Vagina (tissue), 2 donors: Measurements from ENCODE around the gene TESMIN. TPM values are rescaled to one million over a fixed set of nuclear protein-coding genes. Genes with fewer than 3 reads are reported as not detected.

Experiments
- DNase-seq, 2 donors: peaks; one replicate each; pipeline ENCODE4 v3.0.0-alpha.2; 2017; ENCODE audit errors: extremely low spot score in 2 of 2
- H3K27ac ChIP-seq: fragments of 200-600 bp; sonication (generic); one replicate; pipeline ENCODE4 v1.5.1; 2019
- H3K27me3 ChIP-seq: fragments of 200-600 bp; sonication (generic); one replicate; pipeline ENCODE4 v1.5.1; 2019
- H3K36me3 ChIP-seq, 2 donors: fragments of 200-600 bp; sonication (generic); one replicate each; pipeline ENCODE4 v1.5.1; 2017 to 2019
- H3K4me1 ChIP-seq: fragments of 200-600 bp; sonication (generic); one replicate; pipeline ENCODE4 v1.5.1; 2019
- H3K4me3 ChIP-seq, 2 donors: fragments of 200-600 bp; sonication (generic); 1 replicate in 1 of 2; 2 replicates in 1 of 2; pipeline ENCODE4 v1.5.1; 2016 to 2019
- H3K9me3 ChIP-seq: fragments of 200-600 bp; sonication (generic); one replicate; pipeline ENCODE4 v1.5.1; 2019
- POLR2A ChIP-seq, 2 donors: fragments of 450-650 bp; IDR thresholded peaks; one replicate each; pipeline ENCODE4 v1.6.1; 2017; ENCODE audit warnings: antibody characterized with exemption in 2 of 2, mild to moderate bottlenecking in 2 of 2, moderate library complexity in 2 of 2
- POLR2AphosphoS5 ChIP-seq, 2 donors: sonication (generic); formaldehyde crosslinking; IDR thresholded peaks; one replicate each; pipeline ENCODE4 v1.9.0; 2017; ENCODE audit warnings: antibody characterized with exemption in 2 of 2, mild to moderate bottlenecking in 2 of 2, low read depth in 1 of 2; ENCODE audit not compliant: insufficient read depth in 1 of 2
- intact Hi-C: fragments of 100-400 bp; cut with DNase I; formaldehyde crosslinking; loops from one replicate; pipeline ENCODE4 v1.15.1; 2023
- total RNA-seq: library from RNA; depleted of rRNA; stranded (reverse); fragments of >200 nt; gene quantifications from one replicate; pipeline ENCODE4 v1.2.3, GENCODE V29; 2016
- TF ChIP-seq, protein P1 (sequence below), 3 experiments: fragments of 450-650 bp in 2 of 3; fragments of 200-600 bp in 1 of 3; sonication (generic) in 1 of 3; IDR thresholded peaks; one replicate each; pipeline ENCODE4 v1.5.1; 2017 to 2019; ENCODE audit warnings: antibody characterized with exemption in 3 of 3, mild to moderate bottlenecking in 2 of 3, moderate library complexity in 2 of 3

Gene TESMIN
- total RNA-seq, 1 donor from 2014 or later, result 8.3 TPM

DNA sequence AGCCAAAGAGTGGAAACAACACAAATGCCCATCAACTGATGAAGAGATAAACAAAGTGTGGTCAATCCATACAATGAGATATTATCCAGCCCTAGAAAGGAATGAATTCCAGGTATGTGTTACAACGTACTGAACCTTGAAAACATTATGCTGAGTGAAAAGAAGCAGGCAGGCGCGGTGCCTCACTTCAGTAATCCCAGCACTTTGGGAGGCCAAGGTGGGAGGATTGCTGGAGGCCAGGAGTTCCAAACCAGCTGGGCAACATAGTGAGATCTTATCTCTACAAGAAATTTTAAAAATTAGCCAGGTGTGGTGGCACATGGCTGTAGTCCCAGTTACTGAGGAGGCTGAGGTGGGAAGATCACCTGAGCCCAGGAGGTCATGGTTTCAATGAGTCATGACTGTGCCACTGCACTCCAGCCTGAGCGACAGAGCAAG, 24.6 kb upstream of the TESMIN start:
- no peak for TF ChIP-seq POLR2A (IDR thresholded peaks at IDR 0.05)
- TF ChIP-seq, protein P1, sequence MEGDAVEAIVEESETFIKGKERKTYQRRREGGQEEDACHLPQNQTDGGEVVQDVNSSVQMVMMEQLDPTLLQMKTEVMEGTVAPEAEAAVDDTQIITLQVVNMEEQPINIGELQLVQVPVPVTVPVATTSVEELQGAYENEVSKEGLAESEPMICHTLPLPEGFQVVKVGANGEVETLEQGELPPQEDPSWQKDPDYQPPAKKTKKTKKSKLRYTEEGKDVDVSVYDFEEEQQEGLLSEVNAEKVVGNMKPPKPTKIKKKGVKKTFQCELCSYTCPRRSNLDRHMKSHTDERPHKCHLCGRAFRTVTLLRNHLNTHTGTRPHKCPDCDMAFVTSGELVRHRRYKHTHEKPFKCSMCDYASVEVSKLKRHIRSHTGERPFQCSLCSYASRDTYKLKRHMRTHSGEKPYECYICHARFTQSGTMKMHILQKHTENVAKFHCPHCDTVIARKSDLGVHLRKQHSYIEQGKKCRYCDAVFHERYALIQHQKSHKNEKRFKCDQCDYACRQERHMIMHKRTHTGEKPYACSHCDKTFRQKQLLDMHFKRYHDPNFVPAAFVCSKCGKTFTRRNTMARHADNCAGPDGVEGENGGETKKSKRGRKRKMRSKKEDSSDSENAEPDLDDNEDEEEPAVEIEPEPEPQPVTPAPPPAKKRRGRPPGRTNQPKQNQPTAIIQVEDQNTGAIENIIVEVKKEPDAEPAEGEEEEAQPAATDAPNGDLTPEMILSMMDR (IDR thresholded peaks at IDR 0.05), result no peak
- TF ChIP-seq POLR2AphosphoS5 (IDR thresholded peaks at IDR 0.05; ENCODE audit: insufficient read depth in 1 of 2, low read depth in 1 of 2), result no peak
- Histone ChIP-seq H3K36me3 (peaks cover 7 to 94% of the 10 kb centered on the region in 2 donors), H3K27me3 (no peaks in the 10 kb centered on the region), H3K27ac (no peak overlapping the region), H3K4me3 (no peak overlapping the region), H3K9me3 (no peaks in the 10 kb centered on the region), H3K4me1 (no peaks in the 10 kb centered on the region)
- DNase-seq, result no peak
- intact Hi-C loops, result no loop called here

DNA sequence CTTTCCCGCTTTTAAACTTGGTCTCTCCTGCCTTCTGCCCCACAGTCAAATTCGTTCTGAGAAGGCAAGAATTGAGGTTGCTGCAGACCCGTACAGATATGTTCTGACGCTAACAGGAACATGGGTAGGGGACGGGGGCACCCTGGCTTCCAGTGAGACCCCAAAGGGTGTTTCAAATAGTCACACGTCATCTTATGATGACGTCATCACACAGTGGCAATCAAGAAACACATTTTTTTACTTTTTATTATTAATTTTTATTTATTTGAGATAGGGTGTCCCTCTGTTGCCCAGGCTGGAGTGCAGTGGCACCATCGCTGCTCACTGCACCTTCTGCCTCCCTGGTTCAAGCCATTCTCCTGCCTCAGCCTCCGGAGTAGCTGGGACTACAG, 22.9 kb upstream of the TESMIN start:
- no peak overlapping the region for H3K4me3 ChIP-seq
- no peaks in the 10 kb centered on the region for H3K27me3 ChIP-seq
- peaks cover 7 to 93% of the 10 kb centered on the region in 2 donors for H3K36me3 ChIP-seq
- TF ChIP-seq, protein P1 (IDR thresholded peaks at IDR 0.05), result no peak
- TF ChIP-seq POLR2AphosphoS5 (IDR thresholded peaks at IDR 0.05; ENCODE audit: insufficient read depth in 1 of 2, low read depth in 1 of 2) (no peak), POLR2A (IDR thresholded peaks at IDR 0.05) (no peak)
- no peak for DNase-seq
- H3K4me1 ChIP-seq, result no peaks in the 10 kb centered on the region
- no peak overlapping the region for H3K27ac ChIP-seq
- no peaks in the 10 kb centered on the region for H3K9me3 ChIP-seq
- intact Hi-C loops, result no loop called here

DNA sequence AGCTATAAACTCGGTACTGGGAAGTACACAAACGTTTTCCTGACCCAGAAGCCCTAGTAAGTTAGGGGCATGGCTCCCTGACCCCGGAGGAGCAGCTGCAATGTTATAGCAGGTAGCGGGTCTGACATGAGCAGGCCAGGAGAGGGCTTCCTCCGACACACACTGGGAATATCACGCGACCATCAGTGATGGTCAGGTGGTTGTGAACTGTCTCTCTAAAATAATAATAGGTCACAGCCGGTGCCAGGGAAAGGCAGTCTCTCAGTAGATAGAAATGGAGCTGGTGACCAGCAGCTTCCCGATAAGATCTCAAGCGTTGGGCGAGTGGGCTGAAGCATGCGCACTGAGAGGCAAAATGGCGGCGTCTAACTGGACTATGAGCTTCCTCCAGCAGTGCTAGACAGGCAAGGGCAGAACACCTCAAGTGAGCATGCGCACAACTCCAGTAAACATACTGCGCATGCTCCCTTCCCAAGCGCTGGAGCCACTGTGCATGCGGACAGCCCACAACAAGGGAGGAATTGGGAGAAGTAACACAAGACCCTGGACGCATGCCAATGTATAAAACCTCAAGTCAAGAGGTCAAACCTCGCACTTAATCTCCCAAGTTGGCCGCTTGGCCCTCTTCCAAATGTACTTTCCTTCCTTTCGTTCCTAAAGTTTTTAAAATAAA, 22.3 kb upstream of the TESMIN start:
- DNase-seq, result no peak
- Histone ChIP-seq H3K27me3 (no peaks in the 10 kb centered on the region), H3K36me3 (peaks cover 7 to 91% of the 10 kb centered on the region in 2 donors), H3K9me3 (no peaks in the 10 kb centered on the region), H3K27ac (no peak overlapping the region), H3K4me3 (no peak overlapping the region), H3K4me1 (no peaks in the 10 kb centered on the region)
- TF ChIP-seq POLR2A (IDR thresholded peaks at IDR 0.05), result no peak
- no peak for TF ChIP-seq POLR2AphosphoS5 (IDR thresholded peaks at IDR 0.05; ENCODE audit: insufficient read depth in 1 of 2, low read depth in 1 of 2)
- TF ChIP-seq, protein P1 (IDR thresholded peaks at IDR 0.05), result no peak
- intact Hi-C loops, result no loop called here

DNA sequence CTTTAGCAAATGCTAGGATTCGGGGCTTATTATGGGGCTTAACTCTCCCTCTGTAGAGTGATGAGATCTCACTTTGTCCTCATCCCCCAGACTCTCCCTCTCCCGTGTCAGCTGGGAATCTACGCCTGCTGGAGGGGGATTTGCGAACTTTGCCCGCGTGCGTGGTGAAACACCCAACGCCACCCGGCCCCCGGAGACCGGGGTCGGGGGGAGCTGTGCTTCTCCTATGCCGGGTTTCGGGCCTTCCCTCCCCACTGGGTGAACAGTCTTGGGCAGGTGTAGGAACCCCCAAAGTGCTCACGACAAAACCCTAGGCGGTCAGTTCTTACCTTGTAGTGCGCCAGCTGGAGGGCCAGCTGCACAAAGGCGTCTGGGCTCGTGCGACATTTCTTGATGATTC, 21.6 kb upstream of the TESMIN start:
- Histone ChIP-seq H3K36me3 (peaks cover 7 to 92% of the 10 kb centered on the region in 2 donors), H3K4me1 (no peaks in the 10 kb centered on the region), H3K27me3 (no peaks in the 10 kb centered on the region), H3K27ac (no peak overlapping the region), H3K9me3 (no peaks in the 10 kb centered on the region), H3K4me3 (no peak overlapping the region)
- intact Hi-C loops, result no loop called here
- TF ChIP-seq, protein P1 (IDR thresholded peaks at IDR 0.05), result no peak
- no peak for TF ChIP-seq POLR2AphosphoS5 (IDR thresholded peaks at IDR 0.05; ENCODE audit: insufficient read depth in 1 of 2, low read depth in 1 of 2)
- TF ChIP-seq POLR2A (IDR thresholded peaks at IDR 0.05), result no peak
- DNase-seq, result no peak

DNA sequence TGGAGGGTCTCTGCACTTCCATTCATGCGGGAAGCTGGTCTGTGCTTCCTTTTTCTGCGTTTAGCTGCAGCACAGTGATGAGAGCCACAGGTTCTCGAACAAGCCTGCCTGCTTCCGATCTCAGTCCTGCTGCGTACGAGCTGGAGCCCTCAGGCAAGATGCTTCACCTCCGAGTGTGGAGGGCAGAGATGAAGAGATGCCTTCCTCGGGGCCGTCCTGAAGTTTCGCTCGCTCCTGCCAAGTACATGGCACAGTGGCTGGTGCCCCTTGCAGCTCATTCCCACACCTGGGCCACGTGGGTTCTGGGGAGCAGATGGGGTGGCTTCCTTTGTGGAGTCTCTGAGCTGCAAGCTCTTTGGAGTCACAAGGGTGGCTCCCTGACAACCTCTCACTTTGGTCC, 19.5 kb upstream of the TESMIN start:
- no peaks in the 10 kb centered on the region for H3K9me3 ChIP-seq
- H3K27me3 ChIP-seq, result no peaks in the 10 kb centered on the region
- no peak for DNase-seq
- TF ChIP-seq POLR2AphosphoS5 (IDR thresholded peaks at IDR 0.05; ENCODE audit: insufficient read depth in 1 of 2, low read depth in 1 of 2) (no peak), POLR2A (IDR thresholded peaks at IDR 0.05) (no peak)
- TF ChIP-seq, protein P1 (IDR thresholded peaks at IDR 0.05), result no peak
- peaks cover 0 to 83% of the 10 kb centered on the region in 2 donors for H3K36me3 ChIP-seq
- intact Hi-C loops, result no loop called here
- no peak overlapping the region for H3K4me3 ChIP-seq
- H3K27ac ChIP-seq, result no peak overlapping the region
- no peaks in the 10 kb centered on the region for H3K4me1 ChIP-seq
